GM23338 (cell line): ENCODE data around the gene CTDP1. TPM values are rescaled to one million over a fixed set of nuclear protein-coding genes. Genes with fewer than 3 reads are reported as not detected.

Experiments used
- ATAC-seq: fragments of 200-7000 bp; cut with Tn5 transposase; 3 replicates; pipeline ENCODE4 v1.9.1; 2020
- DNase-seq: peaks from one replicate; pipeline ENCODE4 v3.0.0-alpha.2; 2015; ENCODE audit warnings: low spot score
- H2AFZ ChIP-seq: fragments of 200-600 bp; sonication (generic); 2 replicates; pipeline ENCODE4 v1.8.0; 2016; ENCODE audit warnings: antibody characterized with exemption, mild to moderate bottlenecking, moderate library complexity
- H3F3A ChIP-seq: fragments of 200-600 bp; sonication (generic); replicated peaks from 2 replicates; pipeline ENCODE4 v1.8.0; 2017; ENCODE audit warnings: antibody characterized with exemption, mixed run types, low read depth
- H3K27ac ChIP-seq: fragments of 200-600 bp; sonication (generic); 2 replicates; pipeline ENCODE4 v1.6.1; 2016; ENCODE audit warnings: low read depth
- H3K27me3 ChIP-seq: fragments of 200-600 bp; sonication (generic); 2 replicates; pipeline ENCODE4 v1.8.0; 2016; ENCODE audit warnings: mild to moderate bottlenecking, mixed run types, moderate library complexity; ENCODE audit not compliant: insufficient read depth
- H3K36me3 ChIP-seq: fragments of 200-600 bp; sonication (generic); 2 replicates; pipeline ENCODE4 v1.8.0; 2016; ENCODE audit warnings: mild to moderate bottlenecking; ENCODE audit not compliant: insufficient read depth
- H3K4me1 ChIP-seq: fragments of 200-600 bp; sonication (generic); 2 replicates; pipeline ENCODE4 v1.8.0; 2016; ENCODE audit warnings: mild to moderate bottlenecking, moderate library complexity; ENCODE audit not compliant: insufficient read depth
- H3K4me2 ChIP-seq: fragments of 200-600 bp; sonication (generic); 2 replicates; pipeline ENCODE4 v1.7.1; 2017; ENCODE audit warnings: mixed run types
- H3K4me3 ChIP-seq: fragments of 200-600 bp; sonication (generic); 2 replicates; pipeline ENCODE4 v1.6.1; 2016; ENCODE audit warnings: mixed run types
- H3K79me2 ChIP-seq: fragments of 200-600 bp; sonication (generic); replicated peaks from 2 replicates; pipeline ENCODE4 v1.8.0; 2017; ENCODE audit warnings: mild to moderate bottlenecking; ENCODE audit not compliant: insufficient read depth
- H3K9me2 ChIP-seq: fragments of 200-600 bp; sonication (generic); 2 replicates; pipeline ENCODE4 v1.8.0; 2017; ENCODE audit not compliant: insufficient read depth
- H4K20me1 ChIP-seq: fragments of 200-600 bp; sonication (generic); replicated peaks from 2 replicates; pipeline ENCODE4 v1.8.0; 2017; ENCODE audit warnings: mild to moderate bottlenecking; ENCODE audit not compliant: insufficient read depth
- H3K27ac Mint-ChIP-seq: 2 replicates; pipeline ENCODE4 v1.8.0; 2020; ENCODE audit warnings: inconsistent platforms, mild to moderate bottlenecking, moderate library complexity, mixed read lengths
- H3K27me3 Mint-ChIP-seq: 3 replicates; pipeline ENCODE4 v1.8.0; 2022; ENCODE audit warnings: low read depth, mild to moderate bottlenecking, moderate library complexity, mixed read lengths, inconsistent platforms; ENCODE audit not compliant: insufficient read depth, poor library complexity
- H3K36me3 Mint-ChIP-seq: 3 replicates; pipeline ENCODE4 v1.8.0; 2021; ENCODE audit warnings: low read depth, mild to moderate bottlenecking, inconsistent platforms, moderate library complexity, mixed read lengths
- H3K4me1 Mint-ChIP-seq: 3 replicates; pipeline ENCODE4 v1.8.0; 2020; ENCODE audit warnings: mild to moderate bottlenecking, inconsistent platforms, mixed read lengths
- H3K4me3 Mint-ChIP-seq: 3 replicates; pipeline ENCODE4 v1.8.0; 2021; ENCODE audit warnings: moderate library complexity, mild to moderate bottlenecking, inconsistent platforms, mixed read lengths
- H3K9me3 Mint-ChIP-seq: 3 replicates; pipeline ENCODE4 v1.8.0; 2020; ENCODE audit warnings: moderate library complexity, mild to moderate bottlenecking, inconsistent platforms, mixed read lengths
- CTCF ChIP-seq, 2 experiments: fragments of 200-600 bp in 1 of 2; sonication (generic) in 1 of 2; conservative IDR thresholded peaks; 2 replicates each; pipeline versions ENCODE4 v1.5.1 to v1.6.1; 2016 to 2017; ENCODE audit warnings: antibody characterized with exemption in 2 of 2, low read depth in 2 of 2, mild to moderate bottlenecking in 2 of 2, moderate library complexity in 1 of 2
- EZH2 ChIP-seq: fragments of 200-600 bp; sonication (generic); IDR thresholded peaks from one replicate; pipeline ENCODE4 v1.8.0; 2017; ENCODE audit warnings: antibody characterized with exemption, mild to moderate bottlenecking, low read depth; ENCODE audit not compliant: unreplicated experiment
- EZH2phosphoT487 ChIP-seq: fragments of 200-600 bp; sonication (generic); IDR thresholded peaks from one replicate; pipeline ENCODE4 v1.8.1; 2018; ENCODE audit warnings: antibody characterized with exemption; ENCODE audit not compliant: unreplicated experiment
- NANOG ChIP-seq: IDR thresholded peaks from 2 replicates; pipeline ENCODE4 v1.6.1; 2016; ENCODE audit warnings: antibody characterized with exemption, borderline replicate concordance
- ZNF331 ChIP-seq: fragments of 250-450 bp; sonication (Bioruptor Pico); IDR thresholded peaks from 2 replicates; pipeline ENCODE4 v1.5.0; 2020; ENCODE audit warnings: low read depth, mild to moderate bottlenecking, moderate library complexity
- ZNF462 ChIP-seq: fragments of 250-450 bp; sonication (Bioruptor Pico); IDR thresholded peaks from 2 replicates; pipeline ENCODE4 v1.5.0; 2020; ENCODE audit warnings: mild to moderate bottlenecking, moderate library complexity
- polyA plus RNA-seq: library from polyadenylated mRNA; unstranded; fragments of >200 nt; fragmentation: Nextera tagmentation; extraction: Ambion mirVana; gene quantifications from 2 replicates; pipeline ENCODE4 v1.2.1, GENCODE V29; 2016
- total RNA-seq: library from RNA; depleted of rRNA; stranded (reverse); fragments of >200 nt; shearing (Covaris generic); gene quantifications from 2 replicates; pipeline ENCODE4 v1.2.3, GENCODE V29; 2014

The CTDP1 gene
- total and polyA plus RNA-seq, 2 experiments from 2014 or later, result 9.4 to 51.6 TPM

- TF ChIP-seq ZNF462 (CRISPR knock-in tag), result no peak
Measured at GRCh38 chr18:79713341-79713740, 33.7 kb downstream of the CTDP1 start (continued).

GRCh38 chr18:79714531-79715240, 35.1 kb downstream of the CTDP1 start:
- no peak overlapping the region for H2AFZ ChIP-seq
- no peaks in the 10 kb centered on the region; the same call in 1 of the 2 replicates for H3K79me2 ChIP-seq
- H3K27ac ChIP-seq, result no peak overlapping the region
- no peaks in the 10 kb centered on the region for H3K4me1 ChIP-seq
- DNase-seq (no peak), ATAC-seq (no peak)
- Mint-ChIP-seq H3K27me3 (no peaks in the 10 kb centered on the region), H3K9me3 (no peaks in the 10 kb centered on the region; the same call in 2 of the 3 replicates), H3K36me3 (peaks cover 44% of the 10 kb centered on the region), H3K4me1 (no peaks in the 10 kb centered on the region), H3K4me3 (no peak overlapping the region), H3K27ac (no peak overlapping the region)
- H3F3A ChIP-seq, result no peaks in the 10 kb centered on the region
- no peak overlapping the region for H3K4me2 ChIP-seq
- no peaks in the 10 kb centered on the region; the same call in 1 of the 2 replicates for H3K36me3 ChIP-seq
- no peaks in the 10 kb centered on the region; the same call in 1 of the 2 replicates for H4K20me1 ChIP-seq
- H3K9me2 ChIP-seq, result no peaks in the 10 kb centered on the region
- H3K4me3 ChIP-seq, result no peak overlapping the region
- no peaks in the 10 kb centered on the region for H3K27me3 ChIP-seq
- TF ChIP-seq EZH2phosphoT487 (no peak), CTCF (conservative IDR thresholded peaks at IDR 0.05; ENCODE audit: low read depth in 2 of 2) (no peak), EZH2 (no peak), ZNF462 (CRISPR knock-in tag) (no peak), NANOG (no peak), ZNF331 (CRISPR knock-in tag) (no peak)
